ENCODE data around the gene CCL25. TPM values are rescaled to one million over a fixed set of nuclear protein-coding genes. Genes with fewer than 3 reads are reported as not detected.
"Not testable (repeated sequence)": the region's sequence is repeated elsewhere in the genome, so short reads cannot be mapped to it uniquely, and the experiment has no call there.

The CCL25 gene
- total RNA-seq, 1 donor: not detected

DNA sequence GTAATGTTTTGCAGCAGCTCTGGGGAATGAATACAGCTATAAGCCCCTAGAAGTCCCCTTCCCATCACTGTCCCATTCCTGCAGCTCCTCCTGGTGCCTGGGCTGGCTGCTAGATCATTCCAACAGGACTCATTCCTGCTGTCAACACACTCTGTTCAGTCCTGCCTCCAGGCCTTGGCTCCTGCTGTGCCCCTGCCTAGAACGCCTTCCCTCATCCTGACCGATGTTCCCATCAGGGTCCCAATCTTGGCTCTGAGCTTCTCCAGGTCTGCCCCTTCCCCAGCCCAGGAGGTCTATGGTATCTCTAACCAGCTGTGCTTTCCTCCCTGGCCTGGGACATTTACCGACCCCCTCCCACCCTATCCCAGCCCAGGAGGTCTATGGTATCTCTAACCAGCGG, 48.8 kb downstream of the CCL25 start:
- TF ChIP-seq, protein P1, sequence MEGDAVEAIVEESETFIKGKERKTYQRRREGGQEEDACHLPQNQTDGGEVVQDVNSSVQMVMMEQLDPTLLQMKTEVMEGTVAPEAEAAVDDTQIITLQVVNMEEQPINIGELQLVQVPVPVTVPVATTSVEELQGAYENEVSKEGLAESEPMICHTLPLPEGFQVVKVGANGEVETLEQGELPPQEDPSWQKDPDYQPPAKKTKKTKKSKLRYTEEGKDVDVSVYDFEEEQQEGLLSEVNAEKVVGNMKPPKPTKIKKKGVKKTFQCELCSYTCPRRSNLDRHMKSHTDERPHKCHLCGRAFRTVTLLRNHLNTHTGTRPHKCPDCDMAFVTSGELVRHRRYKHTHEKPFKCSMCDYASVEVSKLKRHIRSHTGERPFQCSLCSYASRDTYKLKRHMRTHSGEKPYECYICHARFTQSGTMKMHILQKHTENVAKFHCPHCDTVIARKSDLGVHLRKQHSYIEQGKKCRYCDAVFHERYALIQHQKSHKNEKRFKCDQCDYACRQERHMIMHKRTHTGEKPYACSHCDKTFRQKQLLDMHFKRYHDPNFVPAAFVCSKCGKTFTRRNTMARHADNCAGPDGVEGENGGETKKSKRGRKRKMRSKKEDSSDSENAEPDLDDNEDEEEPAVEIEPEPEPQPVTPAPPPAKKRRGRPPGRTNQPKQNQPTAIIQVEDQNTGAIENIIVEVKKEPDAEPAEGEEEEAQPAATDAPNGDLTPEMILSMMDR (IDR thresholded peaks at IDR 0.05; ENCODE audit: extremely low read depth, low read depth, low read length): no peak
- no peaks in the 10 kb centered on the region for H4K20me1 ChIP-seq (ENCODE audit: insufficient read depth, low read length)

DNA sequence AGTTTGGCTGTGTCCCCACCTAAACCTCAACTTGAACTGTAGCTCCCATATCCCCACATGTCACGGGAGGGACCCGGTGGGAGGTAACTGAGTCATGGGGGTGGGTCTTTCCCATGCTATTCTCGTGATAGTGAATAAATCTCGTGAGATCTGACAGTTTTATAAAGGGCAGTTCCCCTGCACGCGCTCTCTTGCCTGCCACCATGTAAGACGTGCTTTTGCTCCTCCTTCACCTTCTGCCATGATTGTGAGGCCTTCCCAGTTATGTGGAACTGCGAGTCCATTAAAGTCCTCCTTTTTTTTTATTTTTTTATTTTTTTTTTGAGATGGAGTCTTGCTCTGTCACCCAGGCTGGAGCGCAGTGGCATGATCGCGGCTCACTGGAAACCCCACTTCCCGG, 49.4 kb downstream of the CCL25 start:
- H3K4me2 ChIP-seq (ENCODE audit: insufficient read depth, low read length); H3K27me3 ChIP-seq (ENCODE audit: insufficient read depth, low read length); H4K20me1 ChIP-seq (ENCODE audit: insufficient read depth, low read length); H2AFZ ChIP-seq (ENCODE audit: low read length); H3K9me3 ChIP-seq (ENCODE audit: low read depth, low read length); H3K79me2 ChIP-seq (ENCODE audit: insufficient read depth, low read length); H3K27ac ChIP-seq (ENCODE audit: low read depth, low read length); DNase-seq (ENCODE audit: insufficient read length, low spot score, missing footprints); H3K4me1 ChIP-seq (ENCODE audit: insufficient read depth, low read length); H3K4me3 ChIP-seq (ENCODE audit: insufficient read depth, low read length); H3K36me3 ChIP-seq (ENCODE audit: insufficient read depth, low read length): not testable (repeated sequence)

More for the DNA sequence above, 48.8 kb downstream of the CCL25 start:
- H3K9me3 ChIP-seq (ENCODE audit: low read depth, low read length): peaks cover 2% of the 10 kb centered on the region
- H2AFZ ChIP-seq (ENCODE audit: low read length): no peak overlapping the region
- no peak overlapping the region for H3K4me2 ChIP-seq (ENCODE audit: insufficient read depth, low read length)
- H3K36me3 ChIP-seq (ENCODE audit: insufficient read depth, low read length): no peaks in the 10 kb centered on the region
- H3K27ac ChIP-seq (ENCODE audit: low read depth, low read length): no peak overlapping the region
- no peaks in the 10 kb centered on the region for H3K79me2 ChIP-seq (ENCODE audit: insufficient read depth, low read length)
- no peak for DNase-seq (ENCODE audit: insufficient read length, low spot score, missing footprints)
- no peaks in the 10 kb centered on the region for H3K4me1 ChIP-seq (ENCODE audit: insufficient read depth, low read length)
- H3K27me3 ChIP-seq (ENCODE audit: insufficient read depth, low read length): no peaks in the 10 kb centered on the region
- no peak overlapping the region for H3K4me3 ChIP-seq (ENCODE audit: insufficient read depth, low read length)

DNA sequence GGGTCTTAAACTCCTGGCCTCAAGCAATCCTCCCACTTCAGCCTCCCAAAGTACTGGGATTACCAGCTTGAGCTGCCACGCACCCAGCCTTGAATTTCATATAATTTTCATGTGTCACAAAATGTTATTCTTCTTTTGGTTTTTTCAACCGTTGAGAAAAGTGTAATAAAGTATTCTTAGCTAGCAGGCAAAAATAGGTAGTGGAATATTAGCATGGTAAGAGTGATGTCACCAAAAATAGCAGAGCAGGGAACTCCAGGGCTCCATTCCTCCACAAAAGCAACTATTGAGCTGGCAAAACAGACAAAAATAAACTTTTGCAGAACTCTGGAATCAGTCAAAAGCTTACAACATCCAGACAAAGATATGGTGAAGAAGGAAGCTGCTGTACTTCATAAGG, 52.9 kb downstream of the CCL25 start:
- no peak for DNase-seq (ENCODE audit: insufficient read length, low spot score, missing footprints)
- Histone ChIP-seq H3K36me3 (ENCODE audit: insufficient read depth, low read length) (no peaks in the 10 kb centered on the region), H4K20me1 (ENCODE audit: insufficient read depth, low read length) (no peaks in the 10 kb centered on the region), H3K27ac (ENCODE audit: low read depth, low read length) (no peak overlapping the region), H3K4me3 (ENCODE audit: insufficient read depth, low read length) (no peak overlapping the region), H3K79me2 (ENCODE audit: insufficient read depth, low read length) (no peaks in the 10 kb centered on the region), H3K9me3 (ENCODE audit: low read depth, low read length) (no peaks in the 10 kb centered on the region), H2AFZ (ENCODE audit: low read length) (no peak overlapping the region), H3K4me2 (ENCODE audit: insufficient read depth, low read length) (no peak overlapping the region), H3K27me3 (ENCODE audit: insufficient read depth, low read length) (no peaks in the 10 kb centered on the region), H3K4me1 (ENCODE audit: insufficient read depth, low read length) (no peaks in the 10 kb centered on the region)
- TF ChIP-seq, protein P1 (IDR thresholded peaks at IDR 0.05; ENCODE audit: extremely low read depth, low read depth, low read length): no peak

DNA sequence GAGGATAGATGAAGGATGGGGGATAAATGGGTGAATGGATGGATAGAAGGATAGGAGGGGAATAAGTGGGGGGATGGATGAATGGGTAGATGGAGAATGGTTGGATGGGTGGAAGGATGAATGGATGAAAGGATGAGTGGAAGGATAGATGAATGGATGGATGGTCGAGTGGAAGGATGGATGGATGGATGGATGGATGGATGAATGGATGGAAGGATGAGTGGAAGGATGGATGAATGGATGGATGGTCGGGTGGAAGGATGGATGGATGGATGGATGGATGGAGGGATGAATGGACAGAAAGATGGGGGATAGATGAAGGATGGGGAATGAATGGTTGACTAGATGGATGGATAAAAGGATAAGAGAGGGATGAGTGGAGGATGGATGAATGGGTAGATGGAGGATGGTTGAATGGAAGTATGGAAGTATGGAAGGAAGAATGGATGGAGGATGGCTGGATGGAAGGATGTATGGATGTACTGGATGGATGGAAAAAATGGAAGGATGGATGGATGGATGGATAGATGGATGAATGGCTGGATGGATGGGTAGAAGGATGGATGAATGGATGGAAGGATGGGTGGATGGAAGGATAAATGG, 54.8 kb downstream of the CCL25 start:
- Histone ChIP-seq H3K4me1 (ENCODE audit: insufficient read depth, low read length) (no peaks in the 10 kb centered on the region), H3K36me3 (ENCODE audit: insufficient read depth, low read length) (no peaks in the 10 kb centered on the region), H2AFZ (ENCODE audit: low read length) (no peak overlapping the region), H3K27ac (ENCODE audit: low read depth, low read length) (no peak overlapping the region), H4K20me1 (ENCODE audit: insufficient read depth, low read length) (no peaks in the 10 kb centered on the region), H3K27me3 (ENCODE audit: insufficient read depth, low read length) (no peaks in the 10 kb centered on the region), H3K4me2 (ENCODE audit: insufficient read depth, low read length) (no peak overlapping the region), H3K79me2 (ENCODE audit: insufficient read depth, low read length) (no peaks in the 10 kb centered on the region), H3K9me3 (ENCODE audit: low read depth, low read length) (no peaks in the 10 kb centered on the region), H3K4me3 (ENCODE audit: insufficient read depth, low read length) (no peak overlapping the region)
- TF ChIP-seq, protein P1 (IDR thresholded peaks at IDR 0.05; ENCODE audit: extremely low read depth, low read depth, low read length): no peak
- no peak for DNase-seq (ENCODE audit: insufficient read length, low spot score, missing footprints)

All from osteoblast (primary cell).